HCT116 (cell line): ENCODE data around the gene CLEC16A.

Experiments
- CTCF ChIP-seq, 3 experiments: fragments of 200-600 bp in 1 of 3; sonication (generic) in 1 of 3; IDR thresholded peaks in 2 of 3; conservative IDR thresholded peaks in 1 of 3; 2 replicates each; pipeline ENCODE4 v1.5.1; 2012 to 2017; ENCODE audit warnings: low read depth in 2 of 3, low read length in 2 of 3, antibody characterized with exemption in 1 of 3, borderline replicate concordance in 1 of 3, control low read depth in 1 of 3, mild to moderate bottlenecking in 1 of 3, mixed read lengths in 1 of 3, mixed run types in 1 of 3, moderate library complexity in 1 of 3; ENCODE audit not compliant: insufficient read depth in 1 of 3
- POLR2A ChIP-seq: IDR thresholded peaks from 2 replicates; pipeline ENCODE4 v1.7.0; 2011; ENCODE audit warnings: borderline replicate concordance; ENCODE audit not compliant: insufficient read depth, insufficient read length; ENCODE audit errors: extremely low read depth

- TF ChIP-seq POLR2A (no peak), CTCF (IDR thresholded peaks at IDR 0.05 in 2 of 3, conservative IDR thresholded peaks at IDR 0.05 in 1 of 3; ENCODE audit: borderline replicate concordance in 1 of 3, insufficient read depth in 1 of 3, low read depth in 2 of 3, low read length in 2 of 3) (no peak)
These were observed 92.6 kb downstream of the CLEC16A start for GRCh38 chr16:11036868-11037410.
